HL-60 (cell line): Measurements from ENCODE around the gene ANKS1B.

ENCODE experiments used
- DNase-seq, 2 experiments: peaks; one replicate each; pipeline ENCODE4 v3.0.0-alpha.2; 2010 to 2020; ENCODE audit warnings: low read depth in 1 of 2, low spot score in 1 of 2
- H3K27ac ChIP-seq: fragments of 250-450 bp; sonication (Bioruptor Pico); replicated peaks from 2 replicates; pipeline ENCODE4 v1.5.1; 2020; ENCODE audit warnings: mild to moderate bottlenecking, moderate library complexity
- H3K27me3 ChIP-seq: fragments of 250-450 bp; sonication (Bioruptor Pico); 2 replicates; pipeline ENCODE4 v1.5.1; 2021; ENCODE audit warnings: mild to moderate bottlenecking, moderate library complexity; ENCODE audit not compliant: insufficient read depth, poor library complexity, severe bottlenecking
- H3K4me3 ChIP-seq: replicated peaks from 2 replicates; pipeline ENCODE4 v1.5.1; 2011; ENCODE audit warnings: mild to moderate bottlenecking, control low read depth, low read length; ENCODE audit not compliant: insufficient read depth
- GABPA ChIP-seq: IDR thresholded peaks from 2 replicates; pipeline ENCODE4 v1.6.1; 2012; ENCODE audit warnings: low read depth
- POLR2AphosphoS5 ChIP-seq: IDR thresholded peaks from 2 replicates; pipeline ENCODE4 v1.6.1; 2012; ENCODE audit warnings: low read depth
- SPI1 ChIP-seq: IDR thresholded peaks from 2 replicates; pipeline ENCODE4 v1.6.1; 2012; ENCODE audit warnings: low read depth, mild to moderate bottlenecking, borderline replicate concordance
- TF ChIP-seq, protein P1 (sequence below): IDR thresholded peaks from one replicate; pipeline ENCODE4 v1.5.1; 2011; ENCODE audit warnings: low read length, control low read depth, inconsistent platforms; ENCODE audit not compliant: insufficient read depth
- TF ChIP-seq, protein P2 (sequence below): IDR thresholded peaks from 2 replicates; pipeline ENCODE4 v1.6.1; 2012; ENCODE audit warnings: low read depth; ENCODE audit not compliant: insufficient replicate concordance

Gene ANKS1B

DNA sequence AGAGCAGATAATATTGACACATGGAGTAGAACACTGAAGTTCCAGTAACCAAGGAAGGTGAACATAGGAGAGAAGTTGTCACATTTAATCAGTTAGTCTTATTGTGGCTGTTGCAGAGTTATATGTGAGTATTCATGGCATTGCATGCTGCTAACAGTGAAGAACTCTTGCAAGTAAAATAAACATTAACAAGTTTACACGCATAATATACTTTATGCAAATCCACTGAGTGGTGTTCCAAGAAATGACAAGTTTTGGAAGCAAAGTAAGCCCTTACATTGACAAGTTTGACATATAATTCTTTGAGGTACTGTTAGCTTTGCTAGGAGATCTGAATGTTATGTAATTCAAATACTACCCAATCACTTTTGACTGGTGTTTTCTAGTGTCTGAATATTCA, 125.6 kb downstream of the ANKS1B start:
- TF ChIP-seq, protein P1, sequence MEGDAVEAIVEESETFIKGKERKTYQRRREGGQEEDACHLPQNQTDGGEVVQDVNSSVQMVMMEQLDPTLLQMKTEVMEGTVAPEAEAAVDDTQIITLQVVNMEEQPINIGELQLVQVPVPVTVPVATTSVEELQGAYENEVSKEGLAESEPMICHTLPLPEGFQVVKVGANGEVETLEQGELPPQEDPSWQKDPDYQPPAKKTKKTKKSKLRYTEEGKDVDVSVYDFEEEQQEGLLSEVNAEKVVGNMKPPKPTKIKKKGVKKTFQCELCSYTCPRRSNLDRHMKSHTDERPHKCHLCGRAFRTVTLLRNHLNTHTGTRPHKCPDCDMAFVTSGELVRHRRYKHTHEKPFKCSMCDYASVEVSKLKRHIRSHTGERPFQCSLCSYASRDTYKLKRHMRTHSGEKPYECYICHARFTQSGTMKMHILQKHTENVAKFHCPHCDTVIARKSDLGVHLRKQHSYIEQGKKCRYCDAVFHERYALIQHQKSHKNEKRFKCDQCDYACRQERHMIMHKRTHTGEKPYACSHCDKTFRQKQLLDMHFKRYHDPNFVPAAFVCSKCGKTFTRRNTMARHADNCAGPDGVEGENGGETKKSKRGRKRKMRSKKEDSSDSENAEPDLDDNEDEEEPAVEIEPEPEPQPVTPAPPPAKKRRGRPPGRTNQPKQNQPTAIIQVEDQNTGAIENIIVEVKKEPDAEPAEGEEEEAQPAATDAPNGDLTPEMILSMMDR, result no peak
- TF ChIP-seq POLR2AphosphoS5 (no peak), SPI1 (no peak)
- no peak overlapping the region for H3K4me3 ChIP-seq
- no peak overlapping the region for H3K27ac ChIP-seq
- peaks cover 3% of the 10 kb centered on the region for H3K27me3 ChIP-seq
- DNase-seq, result no peak

GRCh38 chr12:99852666-99853065, 132.1 kb downstream of the ANKS1B start:
- Histone ChIP-seq H3K27ac (no peak overlapping the region), H3K4me3 (no peak overlapping the region), H3K27me3 (no peaks in the 10 kb centered on the region)
- no peak for TF ChIP-seq GABPA
- no peak for TF ChIP-seq SPI1
- TF ChIP-seq, protein P1, result no peak
- no peak for TF ChIP-seq POLR2AphosphoS5
- TF ChIP-seq, protein P2, sequence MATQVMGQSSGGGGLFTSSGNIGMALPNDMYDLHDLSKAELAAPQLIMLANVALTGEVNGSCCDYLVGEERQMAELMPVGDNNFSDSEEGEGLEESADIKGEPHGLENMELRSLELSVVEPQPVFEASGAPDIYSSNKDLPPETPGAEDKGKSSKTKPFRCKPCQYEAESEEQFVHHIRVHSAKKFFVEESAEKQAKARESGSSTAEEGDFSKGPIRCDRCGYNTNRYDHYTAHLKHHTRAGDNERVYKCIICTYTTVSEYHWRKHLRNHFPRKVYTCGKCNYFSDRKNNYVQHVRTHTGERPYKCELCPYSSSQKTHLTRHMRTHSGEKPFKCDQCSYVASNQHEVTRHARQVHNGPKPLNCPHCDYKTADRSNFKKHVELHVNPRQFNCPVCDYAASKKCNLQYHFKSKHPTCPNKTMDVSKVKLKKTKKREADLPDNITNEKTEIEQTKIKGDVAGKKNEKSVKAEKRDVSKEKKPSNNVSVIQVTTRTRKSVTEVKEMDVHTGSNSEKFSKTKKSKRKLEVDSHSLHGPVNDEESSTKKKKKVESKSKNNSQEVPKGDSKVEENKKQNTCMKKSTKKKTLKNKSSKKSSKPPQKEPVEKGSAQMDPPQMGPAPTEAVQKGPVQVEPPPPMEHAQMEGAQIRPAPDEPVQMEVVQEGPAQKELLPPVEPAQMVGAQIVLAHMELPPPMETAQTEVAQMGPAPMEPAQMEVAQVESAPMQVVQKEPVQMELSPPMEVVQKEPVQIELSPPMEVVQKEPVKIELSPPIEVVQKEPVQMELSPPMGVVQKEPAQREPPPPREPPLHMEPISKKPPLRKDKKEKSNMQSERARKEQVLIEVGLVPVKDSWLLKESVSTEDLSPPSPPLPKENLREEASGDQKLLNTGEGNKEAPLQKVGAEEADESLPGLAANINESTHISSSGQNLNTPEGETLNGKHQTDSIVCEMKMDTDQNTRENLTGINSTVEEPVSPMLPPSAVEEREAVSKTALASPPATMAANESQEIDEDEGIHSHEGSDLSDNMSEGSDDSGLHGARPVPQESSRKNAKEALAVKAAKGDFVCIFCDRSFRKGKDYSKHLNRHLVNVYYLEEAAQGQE, result no peak
- no peak for DNase-seq

GRCh38 chr12:99847936-99848335, 136.8 kb downstream of the ANKS1B start:
- no peak overlapping the region for H3K27ac ChIP-seq
- TF ChIP-seq GABPA (no peak), SPI1 (no peak), POLR2AphosphoS5 (no peak)
- TF ChIP-seq, protein P2, result no peak
- TF ChIP-seq, protein P1, result no peak
- DNase-seq, result no peak

GRCh38 chr12:99834710-99835109, 150.0 kb downstream of the ANKS1B start:
- Histone ChIP-seq H3K27ac (no peak overlapping the region), H3K4me3 (no peak overlapping the region), H3K27me3 (peaks cover 3% of the 10 kb centered on the region)
- TF ChIP-seq, protein P1, result no peak
- TF ChIP-seq POLR2AphosphoS5 (no peak), GABPA (no peak), SPI1 (no peak)
- TF ChIP-seq, protein P2, result no peak
- no peak for DNase-seq

More at GRCh38 chr12:99847936-99848335, 136.8 kb downstream of the ANKS1B start:
- H3K27me3 ChIP-seq, result no peaks in the 10 kb centered on the region
- no peak overlapping the region for H3K4me3 ChIP-seq
